ENCODE data around the gene FRG1. TPM values are rescaled to one million over a fixed set of nuclear protein-coding genes. Genes with fewer than 3 reads are reported as not detected.
"Not testable (repeated sequence)": the region's sequence is repeated elsewhere in the genome, so short reads cannot be mapped to it uniquely, and the experiment has no call there.

The FRG1 gene
- total RNA-seq, 4 donors from 2014 or later: 24.5 to 38.5 (median 33.6) TPM

DNA sequence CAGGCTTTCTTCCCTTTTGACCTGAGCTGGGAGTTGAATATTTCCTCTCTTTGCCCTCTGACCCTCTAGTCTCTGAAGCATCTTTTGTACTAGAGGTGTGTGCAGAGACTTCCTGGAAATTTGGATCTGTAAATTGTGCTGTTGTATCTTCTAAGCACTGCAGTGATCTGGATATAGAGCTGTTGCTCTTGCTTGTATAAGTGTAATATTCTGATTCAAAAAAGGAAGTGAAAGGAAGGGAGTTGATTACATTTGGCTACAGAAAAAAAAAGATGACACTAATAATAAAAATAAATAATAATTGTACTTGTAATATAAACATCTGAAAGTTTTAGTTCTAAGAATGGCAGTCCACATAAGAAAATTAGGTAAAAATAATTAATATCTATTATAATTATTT is 33.0 kb downstream of the FRG1 start:
- H3K4me3 ChIP-seq: no peak overlapping the region
- H3K27me3 ChIP-seq: no peaks in the 10 kb centered on the region
- H3K36me3 ChIP-seq: no peaks in the 10 kb centered on the region
- H3K9me3 ChIP-seq: no peaks in the 10 kb centered on the region
- DNase-seq (ENCODE audit: low spot score in 2 of 2): no peak
- no peaks in the 10 kb centered on the region for H3K4me1 ChIP-seq
- TF ChIP-seq POLR2AphosphoS5 (IDR thresholded peaks at IDR 0.05) (no peak), POLR2A (IDR thresholded peaks at IDR 0.05) (no peak), EP300 (IDR thresholded peaks at IDR 0.05) (no peak)
- TF ChIP-seq, protein P1, sequence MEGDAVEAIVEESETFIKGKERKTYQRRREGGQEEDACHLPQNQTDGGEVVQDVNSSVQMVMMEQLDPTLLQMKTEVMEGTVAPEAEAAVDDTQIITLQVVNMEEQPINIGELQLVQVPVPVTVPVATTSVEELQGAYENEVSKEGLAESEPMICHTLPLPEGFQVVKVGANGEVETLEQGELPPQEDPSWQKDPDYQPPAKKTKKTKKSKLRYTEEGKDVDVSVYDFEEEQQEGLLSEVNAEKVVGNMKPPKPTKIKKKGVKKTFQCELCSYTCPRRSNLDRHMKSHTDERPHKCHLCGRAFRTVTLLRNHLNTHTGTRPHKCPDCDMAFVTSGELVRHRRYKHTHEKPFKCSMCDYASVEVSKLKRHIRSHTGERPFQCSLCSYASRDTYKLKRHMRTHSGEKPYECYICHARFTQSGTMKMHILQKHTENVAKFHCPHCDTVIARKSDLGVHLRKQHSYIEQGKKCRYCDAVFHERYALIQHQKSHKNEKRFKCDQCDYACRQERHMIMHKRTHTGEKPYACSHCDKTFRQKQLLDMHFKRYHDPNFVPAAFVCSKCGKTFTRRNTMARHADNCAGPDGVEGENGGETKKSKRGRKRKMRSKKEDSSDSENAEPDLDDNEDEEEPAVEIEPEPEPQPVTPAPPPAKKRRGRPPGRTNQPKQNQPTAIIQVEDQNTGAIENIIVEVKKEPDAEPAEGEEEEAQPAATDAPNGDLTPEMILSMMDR (IDR thresholded peaks at IDR 0.05): no peak
- H3K27ac ChIP-seq: no peak overlapping the region

DNA sequence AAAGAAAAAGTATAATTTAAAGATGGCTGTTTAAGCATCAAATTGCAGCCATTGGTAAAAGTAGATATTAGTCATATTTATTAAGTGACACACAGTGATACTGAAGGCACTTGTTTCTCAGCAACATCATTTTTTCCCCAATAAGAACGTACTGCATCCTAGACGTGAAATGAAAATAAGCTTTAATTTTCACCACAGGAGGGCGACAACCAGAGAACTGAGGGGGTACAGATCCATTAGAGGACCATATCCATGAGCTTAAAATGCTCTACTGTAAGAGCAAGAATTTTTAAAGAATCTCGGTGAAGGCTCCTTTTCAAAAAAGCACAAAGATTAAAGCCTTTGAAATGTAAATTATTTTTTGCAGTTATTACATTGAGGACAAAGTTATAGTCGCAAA is 33.4 kb downstream of the FRG1 start:
- WGBS: 45% methylated on average over 5 of the region's 5 CpGs
- DNase-seq (ENCODE audit: low spot score in 2 of 2): no peak

DNA sequence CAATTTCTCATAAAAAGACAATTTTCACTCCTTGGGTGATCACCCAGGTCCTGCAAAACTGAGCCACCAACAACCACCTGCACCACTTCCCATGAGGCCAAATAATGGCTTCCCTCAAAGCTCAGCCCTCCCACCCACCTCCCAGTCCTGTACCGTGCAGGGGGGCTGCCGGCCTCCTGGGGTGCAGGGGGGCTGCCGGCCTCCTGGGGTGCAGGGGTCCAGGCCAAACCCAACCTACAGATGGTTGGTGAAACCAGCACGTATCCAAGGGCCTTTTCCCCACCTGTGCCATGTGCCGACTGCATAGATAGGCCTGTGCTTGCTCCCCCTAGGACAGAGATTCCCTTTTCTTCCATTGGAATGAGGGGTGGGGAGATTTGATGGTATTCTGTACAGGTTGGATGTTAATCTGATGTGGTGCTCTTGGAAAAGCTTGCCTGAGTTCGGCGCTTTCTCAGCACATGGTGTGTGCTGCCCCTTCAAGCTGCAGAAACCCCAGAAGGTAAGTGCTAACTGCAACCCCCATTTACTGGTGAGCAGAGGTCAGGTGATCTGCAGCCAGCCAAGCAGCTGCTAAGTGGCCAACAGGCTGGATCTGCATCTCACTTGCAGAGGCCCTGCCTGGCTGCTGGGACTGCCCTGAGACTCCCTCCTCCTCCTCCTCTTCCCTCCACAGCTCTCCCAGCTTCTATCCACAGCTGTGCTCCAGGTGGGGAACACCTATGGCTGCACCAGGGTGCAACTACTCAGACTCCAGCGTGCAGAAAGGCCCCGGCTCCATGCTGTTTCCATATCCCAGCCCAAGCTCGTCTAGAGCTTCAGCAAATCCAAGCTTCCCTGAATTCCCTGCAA is 38.8 kb downstream of the FRG1 start:
- Histone ChIP-seq H3K36me3 (no peaks in the 10 kb centered on the region), H3K27me3 (no peaks in the 10 kb centered on the region), H3K4me1 (no peaks in the 10 kb centered on the region), H3K9me3 (no peaks in the 10 kb centered on the region), H3K27ac (no peak overlapping the region), H3K4me3 (no peak overlapping the region)
- no peak for DNase-seq (ENCODE audit: low spot score in 2 of 2)
- 60% methylated on average over 9 of the region's 10 CpGs for WGBS
- TF ChIP-seq, protein P1 (IDR thresholded peaks at IDR 0.05): no peak
- TF ChIP-seq POLR2A (IDR thresholded peaks at IDR 0.05) (no peak), EP300 (IDR thresholded peaks at IDR 0.05) (no peak), POLR2AphosphoS5 (IDR thresholded peaks at IDR 0.05) (no peak)

More for the DNA sequence above, 33.4 kb downstream of the FRG1 start:
- no peaks in the 10 kb centered on the region for H3K4me1 ChIP-seq
- no peak overlapping the region for H3K4me3 ChIP-seq
- H3K36me3 ChIP-seq: no peaks in the 10 kb centered on the region
- no peaks in the 10 kb centered on the region for H3K27me3 ChIP-seq
- TF ChIP-seq POLR2AphosphoS5 (IDR thresholded peaks at IDR 0.05) (no peak), EP300 (IDR thresholded peaks at IDR 0.05) (no peak), POLR2A (IDR thresholded peaks at IDR 0.05) (no peak)
- TF ChIP-seq, protein P1 (IDR thresholded peaks at IDR 0.05): no peak
- H3K27ac ChIP-seq: no peak overlapping the region
- H3K9me3 ChIP-seq: no peaks in the 10 kb centered on the region

DNA sequence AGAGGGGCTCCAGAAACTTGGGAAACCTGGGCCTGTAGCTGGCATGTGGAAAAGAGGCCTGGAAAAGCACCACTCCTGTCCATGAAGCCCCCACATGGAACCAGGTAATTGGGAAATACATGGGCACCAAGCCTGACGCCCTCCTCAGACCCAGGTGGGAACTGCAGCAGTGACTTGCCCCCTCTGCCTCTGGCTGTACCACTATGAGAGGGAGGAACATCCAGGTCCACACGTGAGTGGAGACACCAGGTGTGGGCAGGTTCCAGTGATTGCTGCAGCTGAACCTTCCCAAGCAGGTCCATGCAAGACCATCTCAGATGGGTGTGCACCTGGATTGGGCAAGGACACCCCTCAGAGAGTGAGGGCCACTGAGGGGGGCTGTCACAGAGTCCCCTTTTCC is 39.6 kb downstream of the FRG1 start:
- not testable (repeated sequence) for H3K27ac ChIP-seq; H3K4me3 ChIP-seq; H3K27me3 ChIP-seq; H3K9me3 ChIP-seq; H3K36me3 ChIP-seq; H3K4me1 ChIP-seq; DNase-seq (ENCODE audit: low spot score in 2 of 2)
- 63% methylated on average over 1 of the region's 2 CpGs for WGBS

DNA sequence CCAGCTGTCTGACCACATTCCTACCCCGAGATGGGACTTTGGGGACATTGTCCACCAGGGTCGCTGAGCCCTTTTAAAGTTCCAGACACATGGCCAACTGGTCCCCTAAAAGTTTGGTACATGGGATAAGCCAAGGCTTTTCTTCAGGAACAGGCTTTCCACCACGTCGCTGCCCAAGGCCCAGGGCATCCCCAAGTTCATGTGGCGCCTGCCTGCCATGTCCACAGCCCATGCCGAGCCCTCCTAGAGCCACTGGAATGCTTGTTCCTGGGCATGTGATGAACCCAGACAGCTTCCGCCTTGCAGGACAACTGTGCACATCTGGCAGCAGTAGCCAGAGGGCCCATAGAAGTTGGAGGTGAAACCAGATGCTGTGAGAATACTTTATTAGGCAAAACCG is 41.3 kb downstream of the FRG1 start:
- Histone ChIP-seq H3K4me1 (no peaks in the 10 kb centered on the region), H3K4me3 (no peak overlapping the region), H3K27ac (no peak overlapping the region), H3K36me3 (no peaks in the 10 kb centered on the region), H3K9me3 (no peaks in the 10 kb centered on the region), H3K27me3 (no peaks in the 10 kb centered on the region)
- no peak for DNase-seq (ENCODE audit: low spot score in 2 of 2)
- TF ChIP-seq EP300 (IDR thresholded peaks at IDR 0.05): no peak
- no peak for TF ChIP-seq POLR2AphosphoS5 (IDR thresholded peaks at IDR 0.05)
- TF ChIP-seq POLR2A (IDR thresholded peaks at IDR 0.05): no peak
- TF ChIP-seq, protein P1 (IDR thresholded peaks at IDR 0.05): no peak
- 82% methylated on average over 2 of the region's 8 CpGs for WGBS

DNA sequence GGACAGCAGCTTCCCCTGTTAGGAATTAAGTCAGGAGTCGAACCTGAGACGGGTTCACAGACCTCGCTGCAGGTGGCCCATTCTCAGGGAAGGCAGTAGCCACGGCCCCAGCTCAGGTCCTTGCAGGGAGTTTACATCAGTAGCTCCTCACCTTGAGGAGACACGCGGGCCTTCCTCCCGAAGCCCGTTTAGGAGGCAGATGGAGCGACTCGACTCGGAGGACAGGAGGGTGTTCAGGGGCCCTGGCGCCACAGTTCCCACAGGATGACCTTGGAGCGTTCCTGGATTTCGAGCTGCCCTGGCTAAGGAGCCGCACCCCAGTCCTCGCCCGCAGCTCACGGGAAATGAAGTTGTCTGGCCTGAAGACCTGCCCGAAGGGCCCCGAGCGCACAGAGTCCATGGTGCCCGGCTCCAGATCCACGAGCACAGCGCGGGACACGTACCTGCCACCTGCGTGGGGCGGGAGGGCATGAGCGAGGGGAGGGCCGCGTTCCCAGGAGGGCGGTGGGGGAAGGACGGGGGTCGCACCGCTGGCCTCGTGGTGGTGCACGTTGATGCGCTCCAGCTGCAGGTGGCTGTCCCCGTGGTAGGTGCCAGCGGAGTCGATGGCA is 43.3 kb downstream of the FRG1 start:
- not testable (repeated sequence) for H3K4me3 ChIP-seq; H3K36me3 ChIP-seq; H3K27ac ChIP-seq; H3K9me3 ChIP-seq; DNase-seq (ENCODE audit: low spot score in 2 of 2); H3K27me3 ChIP-seq; H3K4me1 ChIP-seq
- 93% methylated on average over 17 of the region's 41 CpGs for WGBS

DNA sequence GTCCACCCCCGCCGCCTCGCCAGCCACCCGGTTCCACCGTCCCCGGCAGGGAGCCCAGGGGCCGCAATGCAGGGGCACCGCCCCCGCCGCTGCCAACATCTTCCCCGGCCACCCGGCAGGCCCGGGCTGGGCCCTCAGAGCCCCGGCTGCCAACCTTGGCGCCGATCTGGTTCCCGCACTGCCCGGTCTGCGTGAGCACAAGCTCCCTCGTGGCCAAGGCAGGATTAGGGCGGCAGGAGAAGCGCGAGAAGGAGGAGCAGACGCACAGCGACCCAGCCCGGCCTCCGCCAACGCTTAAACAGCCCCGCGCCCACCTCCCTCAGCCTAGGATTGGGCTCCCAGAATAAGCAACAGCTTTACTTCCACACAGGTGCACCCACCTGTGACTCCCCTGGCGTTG is 44.0 kb downstream of the FRG1 start:
- DNase-seq (ENCODE audit: low spot score in 2 of 2); H3K4me1 ChIP-seq; H3K4me3 ChIP-seq; H3K27ac ChIP-seq; H3K9me3 ChIP-seq; H3K36me3 ChIP-seq; H3K27me3 ChIP-seq: not testable (repeated sequence)
- WGBS: 77% methylated on average over 10 of the region's 31 CpGs

DNA sequence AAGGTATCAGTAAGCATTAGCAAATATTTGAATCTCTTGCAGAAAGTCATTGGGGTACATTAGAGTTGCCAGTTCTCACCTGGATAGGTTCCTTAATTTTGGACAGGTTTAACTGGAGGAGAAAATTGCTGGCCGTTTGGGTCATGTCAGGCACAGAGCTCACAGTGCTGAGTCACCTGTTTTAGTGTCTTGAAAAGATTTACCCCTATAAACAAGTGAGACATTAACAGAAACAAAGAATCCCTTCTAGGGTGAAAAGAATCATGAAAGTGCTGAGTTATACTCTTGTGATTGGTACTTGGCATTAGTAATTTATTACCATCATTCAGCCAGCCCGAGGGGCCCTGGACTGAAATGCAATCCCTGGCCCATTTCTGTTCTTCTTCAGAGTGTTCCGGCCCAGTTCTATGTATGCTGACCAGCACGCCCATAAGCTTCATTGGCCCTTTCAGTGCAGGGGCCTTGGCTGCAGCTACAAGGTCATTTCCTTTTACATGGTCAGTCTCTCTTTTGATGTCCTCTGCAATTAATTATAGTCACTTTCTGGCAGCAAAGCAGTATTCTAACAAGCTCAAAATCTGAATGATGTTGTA is 45.1 kb downstream of the FRG1 start:
- WGBS: 52% methylated on average over 4 of the region's 4 CpGs

More for the DNA sequence above, 45.1 kb downstream of the FRG1 start:
- not testable (repeated sequence) for H3K27me3 ChIP-seq; H3K27ac ChIP-seq; H3K4me1 ChIP-seq; H3K4me3 ChIP-seq; H3K36me3 ChIP-seq; DNase-seq (ENCODE audit: low spot score in 2 of 2); H3K9me3 ChIP-seq
